Dedifferentiated amniotic fluid mesenchymal stem cell (primary cell): ENCODE data around the gene MEIS1.

Source experiments
- DNase-seq: peaks from one replicate; pipeline ENCODE4 v3.0.0-alpha.2; 2016; ENCODE audit errors: extremely low spot score

MEIS1 gene

GRCh38 chr2:66566726-66567399, 131.9 kb downstream of the MEIS1 start:
- DNase-seq = no peak

- no peak for DNase-seq
Observed at GRCh38 chr2:66567729-66568128, 132.8 kb downstream of the MEIS1 start.

GRCh38 chr2:66568650-66569300, 133.8 kb downstream of the MEIS1 start:
- no peak for DNase-seq

GRCh38 chr2:66569321-66569851, 134.5 kb downstream of the MEIS1 start:
- DNase-seq = no peak

GRCh38 chr2:66569974-66570373, 135.0 kb downstream of the MEIS1 start:
- DNase-seq = no peak

GRCh38 chr2:66570471-66570870, 135.5 kb downstream of the MEIS1 start:
- no peak for DNase-seq

GRCh38 chr2:66571918-66572317, 137.0 kb downstream of the MEIS1 start:
- no peak for DNase-seq

- no peak for DNase-seq
Observed at GRCh38 chr2:66572391-66572790, 137.5 kb downstream of the MEIS1 start.

GRCh38 chr2:66573416-66573815, 138.5 kb downstream of the MEIS1 start:
- no peak for DNase-seq

GRCh38 chr2:66573821-66574233, 138.9 kb downstream of the MEIS1 start:
- no peak for DNase-seq

GRCh38 chr2:66574701-66575624, 140.0 kb downstream of the MEIS1 start:
- peak; percentile 66 for DNase-seq

- DNase-seq = no peak
Observed at GRCh38 chr2:66575625-66576310, 140.8 kb downstream of the MEIS1 start.

GRCh38 chr2:66576311-66576560, 141.3 kb downstream of the MEIS1 start:
- DNase-seq = no peak

GRCh38 chr2:66576561-66577320, 141.8 kb downstream of the MEIS1 start:
- DNase-seq = no peak

GRCh38 chr2:66577321-66578053, 142.6 kb downstream of the MEIS1 start:
- no peak for DNase-seq

GRCh38 chr2:66578054-66578686, 143.2 kb downstream of the MEIS1 start:
- no peak for DNase-seq

- no peak for DNase-seq
Observed at GRCh38 chr2:66578687-66579106, 143.8 kb downstream of the MEIS1 start.

- no peak for DNase-seq
Observed at GRCh38 chr2:66579186-66580126, 144.5 kb downstream of the MEIS1 start.
